Activated naive CD4-positive, alpha-beta T cell treated with anti-CD3 and anti-CD28 coated beads, Interleukin-2, amount 50 U/mL, for 24 hours (primary cell): Measurements from ENCODE around the gene PAK4.
"Not testable (repeated sequence)": the region's sequence is repeated elsewhere in the genome, so short reads cannot be mapped to it uniquely, and the experiment has no call there.

Experiments
- H3K27ac Mint-ChIP-seq: one replicate; pipeline ENCODE4 v1.8.0; 2021; ENCODE audit warnings: mild to moderate bottlenecking, mixed read lengths
- H3K27me3 Mint-ChIP-seq: one replicate; pipeline ENCODE4 v1.8.0; 2021; ENCODE audit warnings: mixed read lengths
- H3K36me3 Mint-ChIP-seq: one replicate; pipeline ENCODE4 v1.8.0; 2021; ENCODE audit warnings: mixed read lengths
- H3K4me1 Mint-ChIP-seq: one replicate; pipeline ENCODE4 v1.8.0; 2021; ENCODE audit warnings: mixed read lengths
- H3K4me3 Mint-ChIP-seq: one replicate; pipeline ENCODE4 v1.8.0; 2021; ENCODE audit warnings: mild to moderate bottlenecking, mixed read lengths
- H3K9me3 Mint-ChIP-seq: one replicate; pipeline ENCODE4 v1.8.0; 2021; ENCODE audit warnings: mixed read lengths

The PAK4 gene

GRCh38 chr19:39133431-39134270 lies 8.1 kb downstream of the PAK4 start:
- no peaks in the 10 kb centered on the region for H3K27me3 Mint-ChIP-seq

GRCh38 chr19:39135701-39136100 lies 10.1 kb downstream of the PAK4 start:
- Mint-ChIP-seq H3K4me1 (peaks cover 36% of the 10 kb centered on the region), H3K4me3 (no peak overlapping the region), H3K9me3 (no peaks in the 10 kb centered on the region), H3K36me3 (no peaks in the 10 kb centered on the region), H3K27ac (no peak overlapping the region), H3K27me3 (no peaks in the 10 kb centered on the region)

More at GRCh38 chr19:39133431-39134270, 8.1 kb downstream of the PAK4 start:
- no peaks in the 10 kb centered on the region for H3K9me3 Mint-ChIP-seq
- no peaks in the 10 kb centered on the region for H3K36me3 Mint-ChIP-seq
- no peak overlapping the region for H3K4me3 Mint-ChIP-seq
- peaks cover 51% of the 10 kb centered on the region for H3K4me1 Mint-ChIP-seq
- no peak overlapping the region for H3K27ac Mint-ChIP-seq

- H3K9me3 Mint-ChIP-seq: no peaks in the 10 kb centered on the region
- H3K27me3 Mint-ChIP-seq: no peaks in the 10 kb centered on the region
- peaks cover 37% of the 10 kb centered on the region for H3K4me1 Mint-ChIP-seq
- no peak overlapping the region for H3K4me3 Mint-ChIP-seq
- H3K27ac Mint-ChIP-seq: no peak overlapping the region
- H3K36me3 Mint-ChIP-seq: no peaks in the 10 kb centered on the region
Observed at GRCh38 chr19:39136225-39136940, 10.8 kb downstream of the PAK4 start.

- Mint-ChIP-seq H3K27me3 (no peaks in the 10 kb centered on the region), H3K4me1 (peaks cover 32% of the 10 kb centered on the region), H3K27ac (no peak overlapping the region), H3K9me3 (no peaks in the 10 kb centered on the region), H3K4me3 (no peak overlapping the region), H3K36me3 (no peaks in the 10 kb centered on the region)
Observed at GRCh38 chr19:39137131-39137530, 11.5 kb downstream of the PAK4 start.

GRCh38 chr19:39138221-39139211 lies 12.9 kb downstream of the PAK4 start:
- H3K4me3 Mint-ChIP-seq: no peak overlapping the region
- H3K9me3 Mint-ChIP-seq: no peaks in the 10 kb centered on the region
- no peaks in the 10 kb centered on the region for H3K27me3 Mint-ChIP-seq
- H3K27ac Mint-ChIP-seq: no peak overlapping the region
- H3K36me3 Mint-ChIP-seq: no peaks in the 10 kb centered on the region
- peaks cover 28% of the 10 kb centered on the region for H3K4me1 Mint-ChIP-seq

- H3K4me3 Mint-ChIP-seq: no peak overlapping the region
- H3K27me3 Mint-ChIP-seq: no peaks in the 10 kb centered on the region
- no peak overlapping the region for H3K27ac Mint-ChIP-seq
- no peaks in the 10 kb centered on the region for H3K36me3 Mint-ChIP-seq
- peaks cover 32% of the 10 kb centered on the region for H3K4me1 Mint-ChIP-seq
- no peaks in the 10 kb centered on the region for H3K9me3 Mint-ChIP-seq
Observed at GRCh38 chr19:39139305-39139874, 13.8 kb downstream of the PAK4 start.

- H3K9me3 Mint-ChIP-seq: no peaks in the 10 kb centered on the region
Observed at GRCh38 chr19:39139971-39140453, 14.4 kb downstream of the PAK4 start.

GRCh38 chr19:39140594-39140993 lies 15.0 kb downstream of the PAK4 start:
- peaks cover 38% of the 10 kb centered on the region for H3K4me1 Mint-ChIP-seq
- no peaks in the 10 kb centered on the region for H3K36me3 Mint-ChIP-seq

More at GRCh38 chr19:39139971-39140453, 14.4 kb downstream of the PAK4 start:
- peaks cover 38% of the 10 kb centered on the region for H3K4me1 Mint-ChIP-seq
- H3K27ac Mint-ChIP-seq: no peak overlapping the region
- no peaks in the 10 kb centered on the region for H3K36me3 Mint-ChIP-seq
- no peaks in the 10 kb centered on the region for H3K27me3 Mint-ChIP-seq
- H3K4me3 Mint-ChIP-seq: no peak overlapping the region

GRCh38 chr19:39141929-39142328 lies 16.3 kb downstream of the PAK4 start:
- Mint-ChIP-seq H3K36me3 (no peaks in the 10 kb centered on the region), H3K9me3 (no peaks in the 10 kb centered on the region), H3K4me1 (peaks cover 35% of the 10 kb centered on the region), H3K27ac (no peak overlapping the region), H3K4me3 (no peak overlapping the region), H3K27me3 (no peaks in the 10 kb centered on the region)

More at GRCh38 chr19:39140594-39140993, 15.0 kb downstream of the PAK4 start:
- Mint-ChIP-seq H3K27ac (no peak overlapping the region), H3K9me3 (no peaks in the 10 kb centered on the region), H3K27me3 (no peaks in the 10 kb centered on the region), H3K4me3 (no peak overlapping the region)

- Mint-ChIP-seq H3K4me3 (no peak overlapping the region), H3K9me3 (no peaks in the 10 kb centered on the region), H3K36me3 (peaks cover 1% of the 10 kb centered on the region), H3K4me1 (peaks cover 31% of the 10 kb centered on the region), H3K27me3 (no peaks in the 10 kb centered on the region), H3K27ac (no peak overlapping the region)
Observed at GRCh38 chr19:39142630-39143029, 17.0 kb downstream of the PAK4 start.

GRCh38 chr19:39143757-39144289 lies 18.2 kb downstream of the PAK4 start:
- H3K36me3 Mint-ChIP-seq, H3K27me3 Mint-ChIP-seq, H3K4me3 Mint-ChIP-seq, H3K9me3 Mint-ChIP-seq, H3K27ac Mint-ChIP-seq: not testable (repeated sequence)
- peaks cover 33% of the 10 kb centered on the region for H3K4me1 Mint-ChIP-seq

- peaks cover 33% of the 10 kb centered on the region for H3K4me1 Mint-ChIP-seq
- no peak overlapping the region for H3K27ac Mint-ChIP-seq
- no peaks in the 10 kb centered on the region for H3K27me3 Mint-ChIP-seq
- H3K4me3 Mint-ChIP-seq: no peak overlapping the region
- H3K36me3 Mint-ChIP-seq: peaks cover 2% of the 10 kb centered on the region
- no peaks in the 10 kb centered on the region for H3K9me3 Mint-ChIP-seq
Observed at GRCh38 chr19:39144290-39145071, 18.9 kb downstream of the PAK4 start.

- Mint-ChIP-seq H3K9me3 (no peaks in the 10 kb centered on the region), H3K4me3 (no peak overlapping the region), H3K27me3 (no peaks in the 10 kb centered on the region), H3K36me3 (peaks cover 2% of the 10 kb centered on the region), H3K27ac (no peak overlapping the region), H3K4me1 (peaks cover 33% of the 10 kb centered on the region)
Observed at GRCh38 chr19:39145180-39145953, 19.8 kb downstream of the PAK4 start.
